Activated naive CD4-positive, alpha-beta T cell treated with anti-CD3 and anti-CD28 coated beads for 36 hours (primary cell): Measurements from ENCODE around the gene PEAR1. TPM values are rescaled to one million over a fixed set of nuclear protein-coding genes. Genes with fewer than 3 reads are reported as not detected.

Experiments used
- CTCF ChIA-PET: fragments of 350-600 bp; sonication (Branson Sonifier 250); formaldehyde crosslinking; loops from one replicate; lab custom pipeline; 2021; ENCODE audit warnings: antibody characterized with exemption; lab: Charles Lee
- DNase-seq: peaks from one replicate; pipeline ENCODE4 v3.0.0-alpha.2; 2020
- H3K27ac Mint-ChIP-seq: one replicate; pipeline ENCODE4 v1.8.0; 2021; ENCODE audit warnings: mild to moderate bottlenecking, mixed read lengths
- H3K27me3 Mint-ChIP-seq: one replicate; pipeline ENCODE4 v1.8.0; 2021; ENCODE audit warnings: low read depth, mixed read lengths
- H3K36me3 Mint-ChIP-seq: one replicate; pipeline ENCODE4 v1.8.0; 2021; ENCODE audit warnings: low read depth, mixed read lengths
- H3K4me1 Mint-ChIP-seq: one replicate; pipeline ENCODE4 v1.8.0; 2021; ENCODE audit warnings: low read depth, mixed read lengths
- H3K4me3 Mint-ChIP-seq: one replicate; pipeline ENCODE4 v1.8.0; 2021; ENCODE audit warnings: mild to moderate bottlenecking, moderate library complexity, mixed read lengths
- H3K9me3 Mint-ChIP-seq: one replicate; pipeline ENCODE4 v1.8.0; 2021; ENCODE audit warnings: mixed read lengths
- intact Hi-C: fragments of 100-400 bp; cut with micrococcal nuclease; formaldehyde crosslinking; loops from one replicate; pipeline ENCODE4 v1.15.1; 2023
- total RNA-seq, 2 experiments: library from RNA; stranded (reverse); gene quantifications; one replicate each; pipeline ENCODE4 v1.2.3, GENCODE V29; 2021

Gene PEAR1
- not detected for total RNA-seq

GRCh38 chr1:156893048-156893953 is at the start of gene PEAR1:
PEAR1 (plus strand) TSS chr1:156893718; CDS start chr1:156903927, 10,209 bp downstream.
- H3K4me3 Mint-ChIP-seq: peak within 1 kb of the TSS; percentile 41
- CTCF ChIA-PET: interaction anchor here (0.6 to 8.5 kb wide), 16 partner anchors 16 to 265 kb away, joined by 3 to 82 read pairs (median 6); partner anchors contain the start of genes LRRC71 and NTRK1
- no peak for DNase-seq
- intact Hi-C loops: loop anchor here (10.0 kb wide), 1 partner anchor 182 kb away; no protein-coding TSS in a partner anchor
- peaks cover 48% of the 10 kb centered on the region for H3K27me3 Mint-ChIP-seq
- H3K4me1 Mint-ChIP-seq: peaks cover 16% of the 10 kb centered on the region
- H3K9me3 Mint-ChIP-seq: no peaks in the 10 kb centered on the region
- H3K27ac Mint-ChIP-seq: no peak within 1 kb of the TSS
- no peaks in the 10 kb centered on the region for H3K36me3 Mint-ChIP-seq

- CTCF ChIA-PET: interaction anchor here (1.3 kb wide), 1 partner anchor 16 kb away, joined by 6 read pairs; the partner anchor contains the start of genes INSRR and NTRK1
- Mint-ChIP-seq H3K4me3 (no peak overlapping the region), H3K36me3 (no peaks in the 10 kb centered on the region), H3K27ac (no peak overlapping the region), H3K4me1 (peaks cover 21% of the 10 kb centered on the region), H3K27me3 (peaks cover 77% of the 10 kb centered on the region), H3K9me3 (no peaks in the 10 kb centered on the region)
- intact Hi-C loops: no loop called here
- DNase-seq: no peak
These were observed 49.4 kb upstream of the PEAR1 start for GRCh38 chr1:156844102-156844501.

GRCh38 chr1:156844638-156845037 is 48.9 kb upstream of the PEAR1 start:
- peaks cover 22% of the 10 kb centered on the region for H3K4me1 Mint-ChIP-seq
- DNase-seq: no peak
- CTCF ChIA-PET: interaction anchor here (1.3 kb wide), 1 partner anchor 15 kb away, joined by 6 read pairs; the partner anchor contains the start of genes INSRR and NTRK1
- H3K36me3 Mint-ChIP-seq: no peaks in the 10 kb centered on the region
- intact Hi-C loops: no loop called here
- H3K27ac Mint-ChIP-seq: no peak overlapping the region
- H3K27me3 Mint-ChIP-seq: peaks cover 77% of the 10 kb centered on the region
- no peaks in the 10 kb centered on the region for H3K9me3 Mint-ChIP-seq
- H3K4me3 Mint-ChIP-seq: no peak overlapping the region

GRCh38 chr1:156845055-156845952 is 48.2 kb upstream of the PEAR1 start:
- H3K9me3 Mint-ChIP-seq: no peaks in the 10 kb centered on the region
- intact Hi-C loops: no loop called here
- H3K4me3 Mint-ChIP-seq: peak overlapping the region; percentile 34
- peaks cover 22% of the 10 kb centered on the region for H3K4me1 Mint-ChIP-seq
- peak; percentile 37 for DNase-seq
- no peaks in the 10 kb centered on the region for H3K36me3 Mint-ChIP-seq
- CTCF ChIA-PET: interaction anchor here (1.3 to 4.3 kb wide), 3 partner anchors 7 to 23 kb away, joined by 3 to 33 read pairs (median 6); partner anchors contain the start of genes INSRR and NTRK1
- H3K27me3 Mint-ChIP-seq: peaks cover 75% of the 10 kb centered on the region
- H3K27ac Mint-ChIP-seq: no peak overlapping the region

- Mint-ChIP-seq H3K27me3 (peaks cover 69% of the 10 kb centered on the region), H3K4me1 (peaks cover 22% of the 10 kb centered on the region), H3K36me3 (no peaks in the 10 kb centered on the region), H3K4me3 (no peak overlapping the region), H3K9me3 (no peaks in the 10 kb centered on the region), H3K27ac (no peak overlapping the region)
- DNase-seq: no peak
- CTCF ChIA-PET: interaction anchor here (0.6 to 4.3 kb wide), 4 partner anchors 8 to 120 kb away, joined by 3 to 33 read pairs (median 7); partner anchors contain the start of genes INSRR and NTRK1
- intact Hi-C loops: no loop called here
These were observed 47.5 kb upstream of the PEAR1 start for GRCh38 chr1:156845953-156846545.

- Mint-ChIP-seq H3K36me3 (no peaks in the 10 kb centered on the region), H3K27ac (no peak overlapping the region), H3K27me3 (peaks cover 65% of the 10 kb centered on the region), H3K4me3 (no peak overlapping the region), H3K4me1 (peaks cover 22% of the 10 kb centered on the region), H3K9me3 (no peaks in the 10 kb centered on the region)
- intact Hi-C loops: no loop called here
- DNase-seq: no peak
- CTCF ChIA-PET: interaction anchor here (0.6 to 4.3 kb wide), 5 partner anchors 9 to 120 kb away, joined by 3 to 33 read pairs (median 3); partner anchors contain the start of genes INSRR and NTRK1
These were observed 46.9 kb upstream of the PEAR1 start for GRCh38 chr1:156846643-156847042.

- DNase-seq: no peak
- Mint-ChIP-seq H3K36me3 (no peaks in the 10 kb centered on the region), H3K27ac (no peak overlapping the region), H3K4me1 (peaks cover 22% of the 10 kb centered on the region), H3K27me3 (peaks cover 53% of the 10 kb centered on the region), H3K4me3 (no peak overlapping the region), H3K9me3 (no peaks in the 10 kb centered on the region)
- intact Hi-C loops: loop anchor here (1.0 kb wide), 1 partner anchor 12 kb away; the partner anchor contains the start of gene NTRK1
- CTCF ChIA-PET: interaction anchor here (0.6 to 4.3 kb wide), 6 partner anchors 10 to 79 kb away, joined by 3 to 33 read pairs (median 4); partner anchors contain the start of genes INSRR and NTRK1
These were observed 45.7 kb upstream of the PEAR1 start for GRCh38 chr1:156847591-156848460.

GRCh38 chr1:156848461-156849150 is 44.9 kb upstream of the PEAR1 start:
- intact Hi-C loops: loop anchor here (1.0 kb wide), 1 partner anchor 12 kb away; the partner anchor contains the start of gene NTRK1
- H3K9me3 Mint-ChIP-seq: no peaks in the 10 kb centered on the region
- peaks cover 49% of the 10 kb centered on the region for H3K27me3 Mint-ChIP-seq
- peak; percentile 86 for DNase-seq
- no peak overlapping the region for H3K27ac Mint-ChIP-seq
- peaks cover 22% of the 10 kb centered on the region for H3K4me1 Mint-ChIP-seq
- H3K4me3 Mint-ChIP-seq: no peak overlapping the region
- no peaks in the 10 kb centered on the region for H3K36me3 Mint-ChIP-seq
- CTCF ChIA-PET: interaction anchor here (0.6 to 4.3 kb wide), 7 partner anchors 11 to 234 kb away, joined by 3 to 33 read pairs (median 4); partner anchors contain the start of genes INSRR and NTRK1

- CTCF ChIA-PET: interaction anchor here (0.6 to 4.3 kb wide), 6 partner anchors 11 to 235 kb away, joined by 3 to 33 read pairs (median 4); partner anchors contain the start of genes INSRR and NTRK1
- no peak overlapping the region for H3K27ac Mint-ChIP-seq
- H3K27me3 Mint-ChIP-seq: peaks cover 45% of the 10 kb centered on the region
- intact Hi-C loops: no loop called here
- DNase-seq: no peak
- H3K36me3 Mint-ChIP-seq: no peaks in the 10 kb centered on the region
- peaks cover 20% of the 10 kb centered on the region for H3K4me1 Mint-ChIP-seq
- H3K4me3 Mint-ChIP-seq: no peak overlapping the region
- H3K9me3 Mint-ChIP-seq: no peaks in the 10 kb centered on the region
These were observed 44.4 kb upstream of the PEAR1 start for GRCh38 chr1:156849151-156849496.

- no peaks in the 10 kb centered on the region for H3K9me3 Mint-ChIP-seq
- DNase-seq: no peak
- CTCF ChIA-PET: interaction anchor here (1.0 to 3.7 kb wide), 3 partner anchors 13 to 126 kb away, joined by 3 to 20 read pairs (median 3); no protein-coding TSS in a partner anchor
- peaks cover 20% of the 10 kb centered on the region for H3K27me3 Mint-ChIP-seq
- H3K27ac Mint-ChIP-seq: no peak overlapping the region
- H3K4me1 Mint-ChIP-seq: peaks cover 12% of the 10 kb centered on the region
- no peaks in the 10 kb centered on the region for H3K36me3 Mint-ChIP-seq
- intact Hi-C loops: no loop called here
- H3K4me3 Mint-ChIP-seq: no peak overlapping the region
These were observed 41.6 kb upstream of the PEAR1 start for GRCh38 chr1:156851779-156852417.
